Measurements from ENCODE around the gene SPAG16.

SPAG16 gene

DNA sequence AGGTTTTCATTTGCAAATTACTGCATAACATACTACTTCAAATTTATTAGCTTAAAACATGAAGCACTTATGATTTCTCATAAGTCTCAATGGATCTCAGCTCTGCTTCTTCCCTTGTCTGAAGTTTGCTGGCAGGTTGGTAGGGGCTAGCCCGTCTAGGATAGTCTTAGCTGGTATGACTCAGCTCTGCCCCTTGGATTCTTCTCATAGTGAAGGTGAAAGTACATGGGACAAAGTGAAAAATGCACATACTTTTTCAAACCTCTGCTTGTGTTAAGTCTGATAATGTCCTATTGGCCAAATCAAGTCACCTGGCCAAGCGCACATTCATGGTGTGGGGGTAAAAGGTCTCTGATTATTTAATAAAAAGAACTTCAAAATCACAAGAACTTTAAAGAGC lies 941.8 kb downstream of the SPAG16 start:
- DNase-seq: no peak
- in situ Hi-C loops (cut with HindIII; ENCODE audit: low pct_ligation_motif_present, low pct_unique_long_range_greater_than_20kb, low sequenced_read_pairs): no loop called here

DNA sequence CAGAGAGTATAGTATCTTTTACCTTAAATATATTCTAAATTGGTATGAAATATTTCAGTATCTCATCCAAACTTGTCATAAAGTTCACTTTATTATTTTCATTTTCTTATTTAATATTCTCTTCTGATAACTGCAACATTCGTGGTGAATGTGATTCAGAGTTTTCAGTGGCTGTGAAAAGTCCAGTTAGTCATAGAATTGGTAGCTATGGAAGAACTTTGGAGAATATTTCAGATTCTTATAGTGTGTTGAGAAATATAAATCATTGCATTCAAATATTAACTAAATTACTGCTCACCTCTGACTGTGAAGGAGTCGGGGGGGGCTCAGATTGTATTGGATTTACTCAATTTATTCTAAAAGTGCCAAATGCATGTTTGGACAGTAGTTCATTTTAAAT lies 948.0 kb downstream of the SPAG16 start:
- in situ Hi-C loops (cut with HindIII; ENCODE audit: low pct_ligation_motif_present, low pct_unique_long_range_greater_than_20kb, low sequenced_read_pairs): no loop called here
- DNase-seq: peak; percentile 19

DNA sequence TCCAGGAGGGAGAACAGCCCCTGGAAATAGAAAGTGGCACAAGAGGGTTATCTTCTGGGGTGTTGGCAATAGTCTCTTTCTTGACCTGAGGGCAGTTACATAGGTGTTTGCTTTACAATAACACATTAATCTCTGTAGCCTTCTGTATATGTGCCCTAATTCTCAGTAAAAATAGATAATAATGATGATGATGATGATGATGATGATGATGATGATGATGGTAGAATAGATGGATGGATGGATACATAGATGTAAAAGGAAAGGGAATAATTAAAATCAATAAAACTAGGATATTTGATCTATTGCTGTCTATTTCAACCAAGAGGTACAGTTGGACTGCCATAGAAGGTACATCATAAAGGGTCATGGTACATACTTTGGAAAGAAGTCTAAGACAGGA lies 948.9 kb downstream of the SPAG16 start:
- in situ Hi-C loops (cut with HindIII; ENCODE audit: low pct_ligation_motif_present, low pct_unique_long_range_greater_than_20kb, low sequenced_read_pairs): no loop called here

DNA sequence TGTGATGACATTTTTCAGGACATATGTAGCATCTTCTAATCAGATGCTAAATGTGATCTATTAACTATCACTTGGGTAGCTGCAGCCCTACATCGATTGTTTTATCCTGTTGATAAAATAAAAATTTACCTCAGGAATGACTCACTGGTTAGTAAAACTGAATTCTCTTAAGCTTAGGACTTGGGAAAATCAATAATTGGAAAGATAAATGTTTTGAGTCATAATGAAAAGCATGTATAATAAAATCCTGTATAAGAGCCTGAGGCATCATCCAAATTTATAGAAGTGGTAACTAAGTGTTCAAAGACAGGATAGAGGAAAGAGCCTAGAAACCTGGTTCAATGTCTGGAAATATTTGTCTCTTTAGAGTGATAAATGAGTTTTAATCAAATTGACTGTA lies 958.5 kb downstream of the SPAG16 start:
- in situ Hi-C loops (cut with HindIII; ENCODE audit: low pct_ligation_motif_present, low pct_unique_long_range_greater_than_20kb, low sequenced_read_pairs): no loop called here
- DNase-seq: no peak

More for the DNA sequence above, 948.9 kb downstream of the SPAG16 start:
- no peak for DNase-seq

DNA sequence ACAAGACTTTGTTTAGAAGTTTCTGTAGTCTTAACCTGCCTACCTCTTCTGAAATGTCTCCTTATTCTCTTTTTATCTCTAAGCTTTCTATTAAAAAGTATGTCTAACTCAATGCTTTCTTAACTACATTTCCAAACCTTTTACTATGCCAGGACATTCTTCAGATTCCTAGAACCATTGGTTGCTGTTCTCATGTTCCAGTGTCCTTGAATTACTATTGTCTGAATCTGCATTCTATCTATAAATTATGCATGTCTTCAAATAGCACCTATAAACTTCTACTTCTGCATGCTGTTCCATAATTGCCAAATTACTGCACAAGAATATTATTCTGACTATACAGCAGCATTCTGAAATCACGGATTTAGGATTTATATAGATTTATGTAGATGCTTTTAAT lies 960.6 kb downstream of the SPAG16 start:
- in situ Hi-C loops (cut with HindIII; ENCODE audit: low pct_ligation_motif_present, low pct_unique_long_range_greater_than_20kb, low sequenced_read_pairs): no loop called here
- DNase-seq: peak; percentile 39

DNA sequence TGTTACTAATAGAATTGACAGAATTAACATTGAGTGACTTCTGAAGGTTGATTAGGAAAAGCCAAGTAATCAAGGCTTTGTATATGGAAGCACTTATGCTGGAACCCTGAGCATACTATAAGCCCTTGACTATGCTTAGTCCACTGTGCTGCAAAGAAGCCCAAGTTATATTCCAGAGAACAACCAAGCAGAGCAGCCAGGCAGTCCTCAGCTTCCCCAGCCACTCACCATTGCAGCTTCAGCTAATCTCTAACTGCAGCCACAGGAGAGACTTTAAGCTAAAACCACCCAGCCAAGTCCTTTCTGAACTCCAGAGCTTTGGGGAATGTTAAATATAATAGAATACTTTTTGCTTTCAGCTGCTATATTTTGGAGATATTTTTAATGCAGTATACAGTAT lies 962.2 kb downstream of the SPAG16 start:
- in situ Hi-C loops (cut with HindIII; ENCODE audit: low pct_ligation_motif_present, low pct_unique_long_range_greater_than_20kb, low sequenced_read_pairs): no loop called here
- DNase-seq: no peak

DNA sequence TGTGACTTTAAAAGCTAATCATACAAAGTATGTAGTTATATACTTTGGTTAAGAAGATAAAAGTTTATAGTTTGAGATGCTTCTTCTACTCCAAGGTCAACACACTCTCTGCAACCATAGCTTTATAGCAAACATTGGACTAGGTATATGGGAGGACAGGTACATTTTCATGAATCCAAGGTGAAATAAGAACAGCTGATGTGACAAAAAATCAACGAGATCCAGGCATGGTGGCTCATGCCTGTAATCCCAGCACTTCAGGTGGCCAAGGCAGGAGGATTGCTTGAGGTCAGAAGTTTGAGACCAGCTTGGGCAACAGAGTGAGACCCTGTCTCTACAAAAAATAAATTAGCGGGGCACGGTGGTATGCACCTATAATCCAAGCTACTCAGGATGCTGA lies 963.3 kb downstream of the SPAG16 start:
- in situ Hi-C loops (cut with HindIII; ENCODE audit: low pct_ligation_motif_present, low pct_unique_long_range_greater_than_20kb, low sequenced_read_pairs): no loop called here
- DNase-seq: no peak

DNA sequence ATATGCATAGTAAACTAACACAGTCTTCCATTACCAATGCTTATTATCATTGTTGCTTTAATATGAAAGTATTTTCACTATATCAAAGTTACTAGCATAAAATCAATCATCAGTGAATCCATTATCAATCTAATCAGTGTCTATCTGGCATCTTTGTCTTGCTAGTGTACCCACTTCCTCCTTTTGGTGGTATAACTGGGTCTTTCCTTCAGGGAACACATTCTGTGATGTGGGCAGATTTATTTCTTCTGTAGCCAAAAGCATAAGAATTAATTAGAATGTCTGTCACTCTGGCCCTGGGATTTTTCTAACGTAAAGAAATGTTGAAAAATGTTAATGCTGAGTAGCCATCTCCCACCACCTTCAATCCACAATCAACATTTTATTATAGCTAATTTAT lies 970.8 kb downstream of the SPAG16 start:
- no peak for DNase-seq
- in situ Hi-C loops (cut with HindIII; ENCODE audit: low pct_ligation_motif_present, low pct_unique_long_range_greater_than_20kb, low sequenced_read_pairs): no loop called here

DNA sequence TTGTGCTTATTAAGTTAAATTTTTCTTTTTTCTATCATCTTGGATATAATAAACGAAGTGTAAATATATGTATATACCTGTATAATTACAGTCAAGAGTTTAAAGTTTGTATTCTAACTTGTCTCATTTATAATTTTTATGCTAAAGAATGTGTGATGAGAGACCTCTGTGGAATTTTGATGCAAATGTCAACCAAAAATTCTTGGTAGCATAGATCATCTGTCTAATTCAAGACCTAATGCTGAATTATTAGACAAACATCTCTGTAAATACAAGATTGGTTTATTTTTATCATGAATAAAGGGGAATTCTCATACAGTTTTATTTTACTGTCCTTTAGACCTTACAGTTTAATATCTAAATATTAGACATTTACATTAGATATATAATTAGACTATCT lies 977.4 kb downstream of the SPAG16 start:
- DNase-seq: no peak
- in situ Hi-C loops (cut with HindIII; ENCODE audit: low pct_ligation_motif_present, low pct_unique_long_range_greater_than_20kb, low sequenced_read_pairs): no loop called here

DNA sequence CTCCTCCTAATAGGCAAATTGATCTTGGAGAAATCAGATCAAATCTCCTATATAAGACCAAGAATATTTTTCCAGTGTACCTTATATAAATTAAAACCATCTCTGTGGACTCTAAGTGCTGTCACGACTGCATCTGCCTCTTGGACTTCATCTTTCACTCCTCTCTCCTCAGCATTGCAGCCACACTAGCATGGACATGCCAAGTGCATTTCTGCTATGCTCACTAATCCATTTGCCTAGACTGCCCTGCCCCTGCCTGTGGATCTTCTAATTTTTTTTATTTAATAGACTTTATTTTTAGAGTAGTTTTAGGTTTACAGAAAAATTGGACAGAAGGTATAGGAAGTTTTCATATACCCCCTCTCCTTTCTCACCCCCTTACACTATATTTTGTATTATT lies 979.9 kb downstream of the SPAG16 start:
- no peak for DNase-seq

DNA sequence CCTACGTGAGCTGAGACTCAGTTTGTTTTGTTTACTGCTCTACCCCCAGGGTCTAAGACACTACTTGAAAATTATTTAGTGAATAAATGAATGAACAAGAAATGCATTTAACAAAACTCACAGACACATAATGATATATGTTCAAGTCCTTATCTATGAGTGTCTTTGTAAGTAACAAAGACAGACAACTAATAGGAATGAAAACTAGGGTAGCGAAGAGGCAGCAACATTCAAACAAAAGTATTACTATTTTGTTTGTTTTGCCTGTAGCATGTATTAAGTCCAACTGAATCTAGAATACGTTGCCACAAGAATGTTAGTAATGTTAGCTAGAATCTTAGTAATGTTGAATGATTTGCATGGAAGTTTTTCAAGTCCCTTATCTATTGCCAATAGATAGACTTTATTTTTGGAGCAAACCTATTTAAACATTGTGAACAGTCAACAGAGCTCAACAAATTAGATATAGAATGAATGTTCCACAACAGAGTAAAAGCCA lies 981.8 kb downstream of the SPAG16 start:
- in situ Hi-C loops (cut with HindIII; ENCODE audit: low pct_ligation_motif_present, low pct_unique_long_range_greater_than_20kb, low sequenced_read_pairs): no loop called here
- no peak for DNase-seq

More for the DNA sequence above, 979.9 kb downstream of the SPAG16 start:
- in situ Hi-C loops (cut with HindIII; ENCODE audit: low pct_ligation_motif_present, low pct_unique_long_range_greater_than_20kb, low sequenced_read_pairs): no loop called here

DNA sequence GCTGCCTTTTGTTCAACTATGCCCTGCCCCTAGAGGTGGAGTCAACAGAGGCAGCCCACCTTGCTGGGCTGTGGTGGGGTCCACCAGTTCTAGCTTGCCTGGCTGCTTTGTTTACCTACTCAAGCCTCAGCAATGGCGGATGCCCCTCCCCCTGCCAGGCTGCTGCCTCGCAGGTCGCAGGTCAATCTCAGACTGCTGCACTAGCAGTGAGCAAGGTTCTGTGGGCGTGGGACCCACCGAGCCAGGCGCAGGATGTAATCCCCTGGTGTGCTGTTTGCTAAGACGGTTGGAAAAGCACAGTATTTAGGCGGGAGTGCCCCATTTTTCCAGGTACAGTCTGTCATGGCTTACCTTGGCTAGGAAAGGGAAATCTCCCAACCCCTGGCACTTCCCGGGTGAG lies 993.6 kb downstream of the SPAG16 start:
- in situ Hi-C loops (cut with HindIII; ENCODE audit: low pct_ligation_motif_present, low pct_unique_long_range_greater_than_20kb, low sequenced_read_pairs): no loop called here
- no peak for DNase-seq

DNA sequence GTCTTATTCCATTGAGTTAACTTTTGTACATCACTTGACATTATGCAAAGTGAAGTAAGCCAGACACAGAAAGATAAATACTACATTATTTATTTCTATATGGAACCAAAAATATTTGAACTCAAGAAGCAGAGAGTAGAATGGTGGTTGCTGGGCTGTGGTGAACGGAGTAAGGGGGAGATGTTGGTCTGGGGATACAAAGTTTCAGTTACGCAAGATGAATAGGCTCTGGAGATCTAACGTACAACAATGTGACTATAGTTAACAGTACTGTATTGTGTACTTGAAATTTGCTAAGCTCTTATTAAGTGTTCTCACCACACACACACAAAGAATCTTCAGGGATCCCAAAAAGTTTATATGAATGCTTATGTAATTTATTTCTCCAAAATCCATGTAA lies 1001.7 kb downstream of the SPAG16 start:
- DNase-seq: no peak
- in situ Hi-C loops (cut with HindIII; ENCODE audit: low pct_ligation_motif_present, low pct_unique_long_range_greater_than_20kb, low sequenced_read_pairs): no loop called here

DNA sequence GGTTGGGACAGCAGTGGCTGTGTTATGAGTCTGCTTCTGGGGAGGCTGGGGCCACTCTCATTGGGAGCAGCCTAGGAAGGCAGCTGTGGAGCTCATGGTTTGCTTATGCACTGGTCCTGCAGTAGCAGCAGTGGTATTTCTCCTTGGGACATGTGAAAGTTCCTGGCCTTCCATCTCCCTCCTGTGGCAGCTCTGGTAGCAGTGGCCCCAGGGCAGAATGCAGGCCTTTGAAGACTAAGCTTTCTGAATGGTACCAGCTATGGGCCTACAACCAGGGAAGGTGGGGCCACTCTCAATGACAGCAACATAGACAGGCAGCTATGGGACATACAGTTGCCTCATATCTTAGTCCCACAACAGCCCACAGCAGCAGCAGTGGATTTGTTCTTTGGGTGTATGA lies 1009.3 kb downstream of the SPAG16 start:
- in situ Hi-C loops (cut with HindIII; ENCODE audit: low pct_ligation_motif_present, low pct_unique_long_range_greater_than_20kb, low sequenced_read_pairs): no loop called here
- DNase-seq: no peak

DNA sequence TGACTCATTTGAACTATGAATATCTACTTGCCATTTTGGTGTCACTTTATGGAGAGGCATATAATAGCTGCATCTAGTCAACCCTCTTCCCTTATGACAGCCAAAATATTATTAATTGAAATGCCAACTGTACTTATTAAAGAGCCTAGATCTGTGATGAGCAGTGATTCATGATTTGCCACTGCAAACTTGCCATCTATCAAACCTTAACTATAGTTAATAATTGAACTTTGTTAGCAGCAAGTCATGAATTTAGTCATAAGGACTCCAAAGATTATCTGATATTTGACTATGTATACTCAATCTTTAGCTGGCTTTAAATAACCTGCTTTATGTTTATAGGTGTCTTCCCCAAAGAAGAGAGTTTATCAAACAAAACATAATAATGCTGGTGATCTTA lies 1010.2 kb downstream of the SPAG16 start:
- DNase-seq: no peak
- in situ Hi-C loops (cut with HindIII; ENCODE audit: low pct_ligation_motif_present, low pct_unique_long_range_greater_than_20kb, low sequenced_read_pairs): no loop called here

DNA sequence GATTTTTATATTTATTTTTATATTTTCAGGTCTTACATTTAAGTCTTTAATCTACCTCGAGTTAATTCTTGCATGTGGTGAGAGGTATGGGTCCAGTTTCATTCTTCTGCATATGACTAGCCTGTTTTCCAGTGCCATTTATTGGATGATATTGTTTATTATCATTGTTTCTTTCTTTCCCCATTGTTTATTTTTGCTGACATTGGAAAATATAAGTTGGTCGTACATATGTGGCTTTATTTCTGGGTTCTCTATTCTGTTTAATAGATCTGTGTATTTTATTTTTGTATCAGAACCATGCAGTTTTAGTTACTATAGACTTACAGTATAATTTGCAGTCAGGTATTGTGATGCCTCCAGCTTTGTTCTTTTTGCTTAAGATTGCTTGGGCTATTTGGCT lies 1013.2 kb downstream of the SPAG16 start:
- in situ Hi-C loops (cut with HindIII; ENCODE audit: low pct_ligation_motif_present, low pct_unique_long_range_greater_than_20kb, low sequenced_read_pairs): no loop called here
- no peak for DNase-seq

DNA sequence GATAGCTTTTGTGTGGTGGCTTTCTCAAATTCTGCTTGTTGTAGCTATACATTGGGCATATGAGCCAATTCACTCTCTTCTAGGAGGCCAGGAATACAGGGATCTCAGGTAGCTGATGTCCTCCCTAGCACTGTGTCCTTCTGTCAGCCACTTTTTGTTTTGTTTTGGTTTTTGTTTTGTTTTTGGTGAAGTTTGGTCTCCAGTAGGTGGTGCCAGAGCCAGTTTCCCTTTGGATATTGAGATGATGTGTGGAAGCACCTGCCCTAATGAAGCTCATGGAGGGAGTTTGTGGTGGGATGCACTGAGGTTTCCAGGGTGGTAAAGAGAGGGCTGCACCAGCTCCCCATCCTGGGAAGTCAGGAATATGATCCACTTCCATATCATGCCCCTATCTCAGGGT lies 1026.1 kb downstream of the SPAG16 start:
- in situ Hi-C loops (cut with HindIII; ENCODE audit: low pct_ligation_motif_present, low pct_unique_long_range_greater_than_20kb, low sequenced_read_pairs): no loop called here
- DNase-seq: peak; percentile 23

DNA sequence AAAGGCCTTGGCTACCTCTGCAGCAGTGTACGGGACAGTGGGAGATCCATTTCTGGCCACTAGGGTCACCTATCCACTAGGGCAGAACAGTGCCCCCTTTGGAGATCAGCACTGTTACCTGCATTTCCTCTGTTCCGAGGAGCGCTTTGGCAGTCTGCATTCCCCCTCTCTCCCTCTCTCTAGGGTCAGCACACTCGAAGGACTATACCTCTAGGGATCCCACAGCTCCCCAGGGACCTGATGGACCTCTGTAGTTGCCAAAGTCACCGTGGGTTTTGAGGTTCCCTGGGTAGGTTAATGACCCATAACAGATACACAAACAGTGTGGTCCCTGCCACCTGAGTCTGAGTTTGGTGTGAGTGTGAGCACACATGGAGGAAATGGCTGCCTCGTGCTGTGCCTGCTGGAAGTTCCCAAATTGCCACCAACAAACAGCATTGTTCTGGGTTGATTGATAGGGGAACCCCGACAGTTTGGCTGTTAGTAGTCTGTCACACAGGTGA lies 1026.8 kb downstream of the SPAG16 start:
- DNase-seq: peak; percentile 11
- in situ Hi-C loops (cut with HindIII; ENCODE audit: low pct_ligation_motif_present, low pct_unique_long_range_greater_than_20kb, low sequenced_read_pairs): no loop called here

DNA sequence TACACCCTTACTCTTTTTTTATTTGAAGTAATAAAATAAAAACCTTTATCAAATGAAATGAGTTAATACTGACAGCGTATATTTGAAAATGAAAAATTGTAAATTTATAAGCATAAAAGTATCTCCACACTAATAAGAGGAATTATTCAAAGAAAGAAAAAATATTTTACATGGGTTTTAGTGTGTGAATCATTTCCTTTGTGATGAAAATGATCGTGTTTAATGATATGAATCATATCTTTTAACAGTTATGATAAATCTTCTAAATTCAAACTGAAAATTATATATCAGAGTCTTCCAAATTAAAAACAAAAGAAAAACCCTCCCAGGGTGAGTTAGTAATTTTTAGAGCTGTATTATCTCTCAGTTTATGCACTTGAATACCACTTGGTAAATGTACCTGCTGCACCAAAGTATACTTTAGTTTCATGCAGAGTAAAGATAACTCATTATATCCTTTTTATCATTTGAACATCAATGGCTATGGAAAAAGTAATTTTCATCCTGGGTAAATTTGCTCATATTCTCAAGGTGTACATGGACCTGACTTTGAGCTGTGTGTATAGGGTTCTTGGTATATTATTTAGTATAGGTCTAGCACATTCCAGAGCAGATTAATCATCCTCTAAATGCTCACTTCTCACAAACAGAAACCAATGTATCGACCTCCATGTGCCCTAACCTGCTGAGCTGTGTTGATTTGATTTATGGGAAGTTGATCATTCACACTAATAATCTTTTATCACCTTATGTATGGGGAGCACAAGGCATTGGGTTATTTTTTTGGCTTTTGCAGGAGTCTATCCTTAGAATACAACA lies 1027.9 kb downstream of the SPAG16 start:
- DNase-seq: no peak
- in situ Hi-C loops (cut with HindIII; ENCODE audit: low pct_ligation_motif_present, low pct_unique_long_range_greater_than_20kb, low sequenced_read_pairs): no loop called here

DNA sequence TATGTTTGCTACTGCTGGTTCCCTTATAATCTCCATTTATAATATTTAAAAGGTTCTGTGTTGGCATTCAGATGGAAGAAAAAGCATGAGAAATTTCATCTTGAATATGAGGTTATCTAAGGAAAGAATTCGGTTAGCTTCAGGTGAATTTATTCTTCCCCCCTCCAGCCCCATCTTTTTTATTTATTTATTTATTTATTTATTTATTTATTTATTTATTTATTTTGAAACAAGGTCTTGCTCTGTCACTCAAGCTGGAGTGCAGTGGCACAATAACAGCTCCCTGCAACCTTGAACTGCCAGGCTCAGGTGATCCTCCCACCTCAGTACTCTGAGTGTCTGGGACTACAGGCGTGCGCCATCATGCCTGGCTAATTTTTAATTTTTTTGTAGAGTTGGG lies 1031.1 kb downstream of the SPAG16 start:
- in situ Hi-C loops (cut with HindIII; ENCODE audit: low pct_ligation_motif_present, low pct_unique_long_range_greater_than_20kb, low sequenced_read_pairs): no loop called here
- DNase-seq: no peak

All from ACHN (cell line).